Measurements from ENCODE around the gene RAB3A. TPM values are rescaled to one million over a fixed set of nuclear protein-coding genes. Genes with fewer than 3 reads are reported as not detected.
A peak's percentile ranks its signal among the peaks of the same experiment; 100 is the strongest.

RAB3A gene
- total and polyA plus RNA-seq, 9 of the 15 experiments (the other 6 are each of a cell fraction or from before 2014, with no cell fraction given) = 0.17 to 5.1 (median 0.90) TPM; not detected in 1

- no peak overlapping the region; the same call in 2 of the 3 replicates for H3K27ac ChIP-seq (ENCODE audit: extremely low read depth, low read depth, low read length)
- no TSS peak for BruUV-seq (replicated peaks)
Measured at GRCh38 chr19:18150776-18151624, 52.8 kb downstream of the RAB3A start.

More at GRCh38 chr19:18150776-18151624, 52.8 kb downstream of the RAB3A start:
- Histone ChIP-seq H3K9me3 (replicated peaks; ENCODE audit: control insufficient read depth, insufficient read depth, low read depth, low read length) (no peaks in the 10 kb centered on the region), H3K9me1 (ENCODE audit: control insufficient read depth, insufficient read depth, low read length) (no peaks in the 10 kb centered on the region), H3K4me1 (replicated peaks in 1 of 2; ENCODE audit: control insufficient read depth in 2 of 2, insufficient read depth in 2 of 2, low read length in 2 of 2) (peaks cover 16 to 50% of the 10 kb centered on the region in 2 experiments), H3K4me2 (ENCODE audit: insufficient read depth, low read length) (peak overlapping the region; percentile 83; the same call in 1 of the 2 replicates), H4K20me1 (replicated peaks; ENCODE audit: control insufficient read depth, insufficient read depth, low read length) (0 out of 2 replicates have a peak, but pooled peaks cover 7% of the 10 kb centered on the region), H3K36me3 (ENCODE audit: control insufficient read depth, insufficient read depth, low read length) (peaks cover 27% of the 10 kb centered on the region; the same call in 2 of the 3 replicates), H3K79me2 (ENCODE audit: control insufficient read depth, insufficient read depth, low read length) (peaks cover 26% of the 10 kb centered on the region), H3K27me3 (ENCODE audit: control insufficient read depth in 2 of 2, insufficient read depth in 2 of 2, low read length in 2 of 2) (no peaks in the 10 kb centered on the region), H3K4me3 (no peak overlapping the region), H3K9ac (ENCODE audit: insufficient read depth in 1 of 2, low read depth in 2 of 2, low read length in 2 of 2) (peak overlapping the region; percentile 88 to 93; a peak in 3 of 4 replicates), H2AFZ (ENCODE audit: low read depth, low read length) (no peak overlapping the region)
- 81% methylated on average over 18 of the region's 18 CpGs for WGBS (ENCODE audit: insufficient coverage, low coverage, missing lambda C conversion rate)
- no peak for TF ChIP-seq ZC3H8 (IDR thresholded peaks at IDR 0.05)
- TF ChIP-seq GABPA (tag; conservative IDR thresholded peaks at IDR 0.05; ENCODE audit: low read depth) = no peak
- no peak for TF ChIP-seq ADNP (tag; IDR thresholded peaks at IDR 0.05)
- no peak for TF ChIP-seq TEAD1 (CRISPR knock-in tag; IDR thresholded peaks at IDR 0.05)
- no peak for TF ChIP-seq CCAR2 (IDR thresholded peaks at IDR 0.05; ENCODE audit: low read depth, low read length)
- peak; percentile 83 for TF ChIP-seq ZKSCAN1 (IDR thresholded peaks at IDR 0.05; ENCODE audit: low read depth, low read length)
- TF ChIP-seq ZKSCAN3 (CRISPR knock-in tag; IDR thresholded peaks at IDR 0.05) = no peak
- no peak for TF ChIP-seq RFX5 (IDR thresholded peaks at IDR 0.05; ENCODE audit: low read depth, low read length)
- no peak for TF ChIP-seq CBFA2T2 (conservative IDR thresholded peaks at IDR 0.05)
- no peak for TF ChIP-seq ZBTB2 (IDR thresholded peaks at IDR 0.05)
- 0 out of 2 replicates have a peak, but pooled peaks have one; percentile 12 for TF ChIP-seq ZBTB33 (CRISPR knock-in tag; IDR thresholded peaks at IDR 0.05)
- no peak for TF ChIP-seq ATF1 (CRISPR knock-in tag; IDR thresholded peaks at IDR 0.05)
- TF ChIP-seq ATF1 (tag; IDR thresholded peaks at IDR 0.05) = no peak
- no peak for TF ChIP-seq JUN (IDR thresholded peaks at IDR 0.05; ENCODE audit: borderline replicate concordance, low read depth, low read length)
- peak; percentile 26; the same call in 1 of the 2 replicates for TF ChIP-seq JUN (CRISPR knock-in tag; IDR thresholded peaks at IDR 0.05; ENCODE audit: borderline replicate concordance)
- no peak for TF ChIP-seq CBFB (CRISPR knock-in tag; IDR thresholded peaks at IDR 0.05)
- ChIA-PET POLR2A (interaction anchor here (0.5 to 1.8 kb wide), 10 partner anchors 9 to 239 kb away, joined by 3 to 9 read pairs (median 4); no protein-coding TSS in a partner anchor), CTCF (ENCODE audit: low intra/inter-chr PET ratio) (no interaction called here)
- intact Hi-C loops (cut with micrococcal nuclease) = loop anchor here (10.0 kb wide), 2 partner anchors 86 to 206 kb away; no protein-coding TSS in a partner anchor
- peak; percentile 79 for FAIRE-seq
- in situ Hi-C loops (cut with MboI) = no loop called here
- DNase-seq (ENCODE audit: extremely low read depth in 1 of 4, low spot score in 3 of 4) = no peak
- no peak for ATAC-seq
